Aorta (tissue), 5 donors: Measurements from ENCODE around the gene ANKRD40. TPM values are rescaled to one million over a fixed set of nuclear protein-coding genes. Genes with fewer than 3 reads are reported as not detected.
A peak's percentile ranks its signal among the peaks of the same experiment; 100 is the strongest.

Source experiments
- ATAC-seq: fragments of 200-7000 bp; cut with Tn5 transposase; one replicate; pipeline ENCODE4 v1.9.1; 2022; ENCODE audit warnings: moderate library complexity; ENCODE audit not compliant: low FRiP score
- DNase-seq, 2 donors: peaks; one replicate each; pipeline ENCODE4 v3.0.0-alpha.2; 2020
- H3K27ac ChIP-seq, 2 donors: one replicate each; pipeline ENCODE4 v1.5.1; 2013; ENCODE audit warnings: low read length in 2 of 2, mild to moderate bottlenecking in 2 of 2, moderate library complexity in 2 of 2, control low read depth in 1 of 2, inconsistent platforms in 1 of 2, low read depth in 1 of 2
- H3K27me3 ChIP-seq, 2 donors: one replicate each; pipeline ENCODE4 v1.6.1; 2013; ENCODE audit warnings: control low read depth in 1 of 2, low read length in 1 of 2, mild to moderate bottlenecking in 1 of 2, moderate library complexity in 1 of 2; ENCODE audit not compliant: insufficient read depth in 2 of 2, control insufficient read depth in 1 of 2
- H3K36me3 ChIP-seq, 2 donors: one replicate each; pipeline ENCODE4 v1.6.1; 2013; ENCODE audit warnings: control low read depth in 1 of 2, low read length in 1 of 2, mild to moderate bottlenecking in 1 of 2; ENCODE audit not compliant: insufficient read depth in 2 of 2, control insufficient read depth in 1 of 2
- H3K4me1 ChIP-seq, 2 donors: one replicate each; pipeline ENCODE4 v1.6.1; 2013; ENCODE audit warnings: low read length in 2 of 2, control low read depth in 1 of 2, mild to moderate bottlenecking in 1 of 2, moderate library complexity in 1 of 2; ENCODE audit not compliant: insufficient read depth in 2 of 2, control insufficient read depth in 1 of 2
- H3K4me3 ChIP-seq, 2 donors: one replicate each; pipeline ENCODE4 v1.5.1; 2013; ENCODE audit warnings: low read length in 2 of 2, control low read depth in 1 of 2, mild to moderate bottlenecking in 1 of 2
- H3K9me3 ChIP-seq: one replicate; pipeline ENCODE4 v1.6.1; 2013; ENCODE audit warnings: mild to moderate bottlenecking, low read length; ENCODE audit not compliant: control insufficient read depth
- WGBS, 2 donors: extraction: QIAGEN DNeasy Blood & Tissue Kit; methylation state at CpG; one replicate each; pipeline ENCODE4 v1.1.7; 2013; 5-methylcytosine and 5-hydroxymethylcytosine counted together
- intact Hi-C, 2 donors: fragments of 100-400 bp; cut with DNase I; formaldehyde crosslinking; loops; one replicate each; pipeline versions ENCODE4 v1.14.2 to v1.15.0; 2022
- polyA plus RNA-seq, 2 donors: library from polyadenylated mRNA; stranded (reverse); fragments of 200-250 nt; gene quantifications; one replicate each; pipeline ENCODE4 v1.2.3, GENCODE V29; 2013
- total RNA-seq, 2 donors: library from RNA; stranded (reverse); fragmentation: NEBNext Ultra II Directional; extraction: Animal tissue kit (Norgen Biotek cat#: 25700); gene quantifications; one replicate each; pipeline ENCODE4 v1.2.1, GENCODE V29; 2021
- donor health status: healthy with polysubstance abuse.
- donor health status: Bipolar disorder and iron deficiency.
- donor health status: DM: no; HTN: no; CAD: no.
- donor health status: DM: no; HTN: no; CAD: no.
- donor health status: DM: yes; HTN: yes; CAD: no.

The ANKRD40 gene
- total and polyA plus RNA-seq, 4 donors: 19.1 to 55.5 (median 36.9) TPM

- H3K9me3 ChIP-seq: no peaks in the 10 kb centered on the region
- no peak overlapping the region for H3K4me3 ChIP-seq
- 66 to 70% methylated on average over 17 of the region's 17 CpGs for WGBS, 2 donors
- no peak for ATAC-seq
- intact Hi-C loops: loop anchor here (2.0 to 5.0 kb wide), 2 partner anchors 47 to 204 kb away; no protein-coding TSS in a partner anchor
- peak in 1 of 2 donors; percentile 44 for DNase-seq
- no peaks in the 10 kb centered on the region for H3K36me3 ChIP-seq
- H3K27ac ChIP-seq: peak overlapping the region; percentile 28 to 77
- no peaks in the 10 kb centered on the region for H3K4me1 ChIP-seq
- no peaks in the 10 kb centered on the region for H3K27me3 ChIP-seq
These were observed 21.8 kb downstream of the ANKRD40 start for GRCh38 chr17:50685691-50686493.

- Histone ChIP-seq H3K27me3 (no peaks in the 10 kb centered on the region), H3K4me1 (no peaks in the 10 kb centered on the region), H3K27ac (no peak overlapping the region), H3K9me3 (no peaks in the 10 kb centered on the region), H3K4me3 (no peak overlapping the region), H3K36me3 (no peaks in the 10 kb centered on the region)
- no peak for ATAC-seq
- no peak for DNase-seq
- intact Hi-C loops: loop anchor here in 1 of 2 donors (5.0 kb wide), 1 partner anchor 203 kb away; no protein-coding TSS in a partner anchor
- WGBS, 2 donors: 91 to 94% methylated on average over 1 of the region's 1 CpG
These were observed 22.4 kb downstream of the ANKRD40 start for GRCh38 chr17:50685334-50685665.

DNA sequence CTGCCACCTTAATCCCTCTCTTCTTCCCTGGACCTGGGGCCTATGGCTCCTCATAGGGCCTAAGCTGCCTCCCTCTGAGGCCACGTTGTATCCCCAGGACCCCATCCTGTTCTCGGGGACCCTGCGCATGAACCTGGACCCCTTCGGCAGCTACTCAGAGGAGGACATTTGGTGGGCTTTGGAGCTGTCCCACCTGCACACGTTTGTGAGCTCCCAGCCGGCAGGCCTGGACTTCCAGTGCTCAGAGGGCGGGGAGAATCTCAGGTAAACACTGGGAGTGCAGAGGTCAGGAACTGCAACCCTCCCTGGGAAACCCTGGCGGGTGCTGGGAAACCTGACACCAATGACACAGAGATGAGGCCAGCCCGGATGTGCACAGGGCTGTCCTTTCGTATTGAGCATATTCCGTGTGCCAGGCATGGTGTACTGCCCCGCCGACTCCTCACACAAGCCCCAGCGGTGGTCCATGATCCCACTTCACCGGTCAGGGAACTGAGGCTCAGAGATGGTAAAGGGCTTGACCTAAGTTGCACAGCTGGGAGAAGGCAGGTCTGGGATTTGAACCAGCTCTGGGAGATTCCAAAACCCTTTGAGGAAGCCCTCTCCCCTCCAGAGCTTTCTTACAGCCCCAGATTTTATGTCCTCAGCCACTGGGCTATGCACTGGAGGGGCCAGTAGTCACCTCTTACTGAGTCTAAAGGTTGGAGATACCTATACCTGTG is 22.9 kb downstream of the ANKRD40 start:
- H3K4me3 ChIP-seq: no peak overlapping the region
- DNase-seq (peak in 1 of 2 donors; percentile 39), ATAC-seq (no peak)
- no peaks in the 10 kb centered on the region for H3K36me3 ChIP-seq
- no peaks in the 10 kb centered on the region for H3K4me1 ChIP-seq
- intact Hi-C loops: loop anchor here in 1 of 2 donors (5.0 kb wide), 3 partner anchors 52 to 202 kb away; partner anchors contain the start of genes ABCC3 and SPATA20
- WGBS, 2 donors: 89% methylated on average over 15 of the region's 15 CpGs
- H3K9me3 ChIP-seq: no peaks in the 10 kb centered on the region
- no peak overlapping the region for H3K27ac ChIP-seq
- H3K27me3 ChIP-seq: no peaks in the 10 kb centered on the region

DNA sequence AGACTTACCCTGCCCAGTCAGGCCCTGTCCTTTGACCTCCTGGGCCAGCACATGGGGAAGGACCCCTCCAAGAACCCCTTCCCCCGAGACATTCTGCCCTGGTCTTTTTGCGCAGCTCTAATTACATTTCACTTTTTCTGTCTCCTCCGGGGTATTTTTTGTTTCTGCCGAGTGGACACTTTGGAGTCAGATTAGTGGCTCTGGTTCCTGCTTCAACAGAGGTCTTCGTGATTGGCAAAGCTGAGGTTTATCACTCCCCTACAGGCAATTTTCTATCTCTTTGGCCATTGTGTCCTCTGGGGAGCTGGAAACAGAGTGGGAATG is 23.5 kb downstream of the ANKRD40 start:
- no peaks in the 10 kb centered on the region for H3K4me1 ChIP-seq
- ATAC-seq (no peak), DNase-seq (no peak)
- H3K27ac ChIP-seq: no peak overlapping the region
- H3K4me3 ChIP-seq: no peak overlapping the region
- H3K9me3 ChIP-seq: no peaks in the 10 kb centered on the region
- WGBS, 2 donors: 89 to 90% methylated on average over 5 of the region's 5 CpGs
- intact Hi-C loops: loop anchor here in 1 of 2 donors (5.0 kb wide), 2 partner anchors 52 to 137 kb away; partner anchors contain the start of genes ABCC3 and SPATA20
- H3K27me3 ChIP-seq: no peaks in the 10 kb centered on the region
- no peaks in the 10 kb centered on the region for H3K36me3 ChIP-seq

DNA sequence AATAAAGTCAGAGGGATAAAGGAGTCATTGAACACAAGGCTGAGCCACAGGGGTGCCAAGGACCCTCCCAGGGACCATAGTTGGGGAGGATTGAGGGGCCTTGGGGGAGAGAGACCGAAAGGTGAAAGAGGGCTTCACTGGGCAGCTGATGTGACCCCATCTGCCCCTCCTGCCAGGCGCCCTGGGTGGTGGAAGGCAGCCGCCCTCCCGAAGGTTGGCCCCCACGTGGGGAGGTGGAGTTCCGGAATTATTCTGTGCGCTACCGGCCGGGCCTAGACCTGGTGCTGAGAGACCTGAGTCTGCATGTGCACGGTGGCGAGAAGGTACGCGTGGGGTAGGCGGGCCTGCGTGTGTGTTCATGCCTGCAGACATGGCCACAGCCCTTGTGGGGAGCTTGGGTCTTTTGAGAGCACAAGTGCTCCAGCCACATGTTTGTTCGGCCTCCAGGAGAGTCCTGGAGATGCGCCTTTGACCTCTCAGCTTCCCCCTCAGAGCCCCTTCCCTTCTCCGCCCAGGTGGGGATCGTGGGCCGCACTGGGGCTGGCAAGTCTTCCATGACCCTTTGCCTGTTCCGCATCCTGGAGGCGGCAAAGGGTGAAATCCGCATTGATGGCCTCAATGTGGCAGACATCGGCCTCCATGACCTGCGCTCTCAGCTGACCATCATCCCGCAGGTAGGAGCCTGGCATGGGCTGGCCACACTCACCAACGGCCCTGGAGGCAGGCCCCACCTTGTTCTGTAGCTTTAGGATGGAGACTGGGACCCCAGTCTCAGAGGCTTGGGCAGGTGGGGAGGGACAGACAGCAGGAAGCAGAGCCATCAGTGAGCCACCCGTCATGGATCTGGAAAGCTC is 24.1 kb downstream of the ANKRD40 start:
- intact Hi-C loops: loop anchor here in 1 of 2 donors (5.0 kb wide), 2 partner anchors 51 to 136 kb away; partner anchors contain the start of genes ABCC3 and SPATA20
- no peaks in the 10 kb centered on the region for H3K4me1 ChIP-seq
- H3K4me3 ChIP-seq: no peak overlapping the region
- no peak overlapping the region for H3K27ac ChIP-seq
- ATAC-seq (no peak), DNase-seq (peak in 1 of 2 donors; percentile 47)
- H3K9me3 ChIP-seq: no peaks in the 10 kb centered on the region
- no peaks in the 10 kb centered on the region for H3K27me3 ChIP-seq
- 94 to 95% methylated on average over 27 to 28 of the region's 28 CpGs for WGBS, 2 donors
- H3K36me3 ChIP-seq: no peaks in the 10 kb centered on the region

DNA sequence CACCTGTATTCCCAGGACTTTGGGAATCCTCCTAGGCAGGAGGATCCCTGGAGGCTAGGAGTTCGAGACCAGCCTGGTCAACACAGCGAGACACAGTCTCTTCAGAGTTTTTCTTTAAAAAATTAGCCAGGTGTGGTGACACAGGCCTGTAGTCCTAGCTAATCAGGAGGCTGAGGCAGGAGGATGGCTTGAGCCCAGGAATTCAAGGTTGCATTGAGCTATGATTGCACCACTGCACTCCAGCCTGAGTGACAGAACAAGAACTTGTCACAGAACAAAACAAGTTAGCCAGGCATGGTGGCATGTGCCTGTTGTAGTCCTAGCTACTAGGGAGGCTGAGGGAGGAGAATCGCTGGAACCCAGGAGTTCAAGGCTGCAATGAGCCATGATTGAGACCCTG is 24.8 kb downstream of the ANKRD40 start:
- Histone ChIP-seq H3K4me1 (no peaks in the 10 kb centered on the region), H3K9me3 (no peaks in the 10 kb centered on the region), H3K27ac (no peak overlapping the region), H3K4me3 (no peak overlapping the region), H3K36me3 (no peaks in the 10 kb centered on the region), H3K27me3 (no peaks in the 10 kb centered on the region)
- ATAC-seq (no peak), DNase-seq (peak in 1 of 2 donors; percentile 17)
- 95 to 96% methylated on average over 3 of the region's 3 CpGs for WGBS, 2 donors
- intact Hi-C loops: loop anchor here in 1 of 2 donors (5.0 kb wide), 2 partner anchors 51 to 136 kb away; partner anchors contain the start of genes ABCC3 and SPATA20

- Histone ChIP-seq H3K9me3 (no peaks in the 10 kb centered on the region), H3K27ac (no peak overlapping the region), H3K4me3 (no peak overlapping the region), H3K4me1 (no peaks in the 10 kb centered on the region), H3K36me3 (no peaks in the 10 kb centered on the region), H3K27me3 (no peaks in the 10 kb centered on the region)
- intact Hi-C loops: loop anchor here in 1 of 2 donors (5.0 kb wide), 2 partner anchors 50 to 135 kb away; partner anchors contain the start of genes ABCC3 and SPATA20
- 75 to 76% methylated on average over 3 of the region's 3 CpGs for WGBS, 2 donors
- DNase-seq: peak in 1 of 2 donors; percentile 4
- no peak for ATAC-seq
These were observed 25.3 kb downstream of the ANKRD40 start for GRCh38 chr17:50682441-50682840.
